GM12801 (cell line): ENCODE data around the gene NLRP7.

Experiments
- TF ChIP-seq, protein P1 (sequence below): IDR thresholded peaks from one replicate; pipeline ENCODE4 v1.5.1; 2011; ENCODE audit warnings: control low read depth; ENCODE audit not compliant: insufficient read length; ENCODE audit errors: extremely low read depth

Gene NLRP7

GRCh38 chr19:54949412-54949811 lies 2.1 kb upstream of the NLRP7 start:
- TF ChIP-seq, protein P1, sequence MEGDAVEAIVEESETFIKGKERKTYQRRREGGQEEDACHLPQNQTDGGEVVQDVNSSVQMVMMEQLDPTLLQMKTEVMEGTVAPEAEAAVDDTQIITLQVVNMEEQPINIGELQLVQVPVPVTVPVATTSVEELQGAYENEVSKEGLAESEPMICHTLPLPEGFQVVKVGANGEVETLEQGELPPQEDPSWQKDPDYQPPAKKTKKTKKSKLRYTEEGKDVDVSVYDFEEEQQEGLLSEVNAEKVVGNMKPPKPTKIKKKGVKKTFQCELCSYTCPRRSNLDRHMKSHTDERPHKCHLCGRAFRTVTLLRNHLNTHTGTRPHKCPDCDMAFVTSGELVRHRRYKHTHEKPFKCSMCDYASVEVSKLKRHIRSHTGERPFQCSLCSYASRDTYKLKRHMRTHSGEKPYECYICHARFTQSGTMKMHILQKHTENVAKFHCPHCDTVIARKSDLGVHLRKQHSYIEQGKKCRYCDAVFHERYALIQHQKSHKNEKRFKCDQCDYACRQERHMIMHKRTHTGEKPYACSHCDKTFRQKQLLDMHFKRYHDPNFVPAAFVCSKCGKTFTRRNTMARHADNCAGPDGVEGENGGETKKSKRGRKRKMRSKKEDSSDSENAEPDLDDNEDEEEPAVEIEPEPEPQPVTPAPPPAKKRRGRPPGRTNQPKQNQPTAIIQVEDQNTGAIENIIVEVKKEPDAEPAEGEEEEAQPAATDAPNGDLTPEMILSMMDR, result no peak

GRCh38 chr19:54938906-54939305 lies 8.4 kb downstream of the NLRP7 start:
- TF ChIP-seq, protein P1, result no peak

- TF ChIP-seq, protein P1, result no peak
These were observed 9.4 kb downstream of the NLRP7 start for GRCh38 chr19:54937926-54938325.

DNA sequence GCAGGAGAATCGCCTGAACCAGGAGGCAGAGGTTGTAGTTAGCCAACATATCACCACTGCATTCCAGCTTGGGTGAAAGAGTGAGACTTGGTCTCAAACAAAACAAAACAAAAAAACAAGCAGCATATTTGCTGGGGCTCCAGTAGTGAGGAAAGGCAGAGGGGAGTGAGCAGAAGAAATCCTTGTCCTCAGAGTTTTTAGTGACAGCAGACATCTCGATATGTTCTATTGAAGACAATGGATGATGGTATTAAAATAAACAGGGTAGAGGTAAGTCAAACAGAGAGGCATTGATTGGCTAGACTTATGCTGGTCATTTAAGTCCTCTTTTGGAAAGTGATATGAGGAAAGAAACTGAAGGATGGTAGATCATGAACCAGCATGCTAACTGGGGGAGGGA lies 19.0 kb downstream of the NLRP7 start:
- TF ChIP-seq, protein P1, result no peak

- TF ChIP-seq, protein P1, result no peak
These were observed 24.1 kb downstream of the NLRP7 start for GRCh38 chr19:54923276-54923675.

- TF ChIP-seq, protein P1, result no peak
These were observed 26.2 kb downstream of the NLRP7 start for GRCh38 chr19:54921082-54921481.

DNA sequence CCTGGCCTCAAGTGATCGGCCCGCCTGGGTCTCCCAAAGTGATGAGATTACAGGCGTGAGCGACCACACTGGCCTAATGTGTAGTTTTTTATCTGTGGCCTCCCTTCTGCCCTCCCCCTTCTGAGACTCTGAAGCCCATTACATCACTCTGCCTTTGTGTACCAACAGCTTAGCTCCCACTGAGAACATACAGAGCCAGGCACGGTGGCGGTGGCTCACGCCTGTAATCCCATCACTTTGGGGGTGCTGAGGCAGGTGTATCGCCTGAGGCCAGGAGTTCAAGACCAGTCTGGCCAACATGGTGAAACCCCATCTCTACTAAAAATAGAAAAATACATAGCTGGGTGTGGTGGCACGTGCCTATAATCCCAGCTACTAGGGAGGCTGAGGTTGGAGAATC lies 28.8 kb downstream of the NLRP7 start:
- TF ChIP-seq, protein P1, result no peak

- TF ChIP-seq, protein P1, result no peak
These were observed 30.5 kb downstream of the NLRP7 start for GRCh38 chr19:54916822-54917221.
